ENCODE results near the gene ADAM17. TPM values are rescaled to one million over a fixed set of nuclear protein-coding genes. Genes with fewer than 3 reads are reported as not detected.

ADAM17 gene
- total and polyA plus RNA-seq, 2 of the 8 experiments (the other 6 are each of a cell fraction or from before 2014, with no cell fraction given), result 6.5 to 23.5 TPM

DNA sequence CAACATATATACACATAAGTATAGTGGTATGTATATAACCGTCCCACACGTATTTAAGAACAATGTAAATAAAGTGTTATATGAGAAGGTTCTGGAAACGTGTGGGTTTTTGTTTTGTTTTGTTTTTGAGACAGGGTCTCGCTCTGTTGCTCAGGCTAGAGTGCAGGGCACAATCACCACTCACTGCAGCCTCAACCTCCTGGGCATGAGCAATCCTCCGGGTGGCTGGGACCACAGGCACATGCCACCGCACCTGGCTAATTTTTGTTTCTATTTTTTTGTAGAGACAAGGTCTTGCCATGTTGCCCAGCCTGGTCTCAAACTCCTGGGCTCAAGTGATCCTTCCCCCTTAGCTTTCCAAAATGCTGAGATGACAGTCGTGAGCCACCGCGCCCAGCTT, 6.2 kb downstream of the ADAM17 start:
- Histone ChIP-seq H3K79me2 (ENCODE audit: control insufficient read depth in 1 of 2, insufficient read depth in 2 of 2, low read length in 2 of 2) (peaks cover 16 to 86% of the 10 kb centered on the region in 2 experiments), H2AK5ac (ENCODE audit: low read depth, low read length) (no peak overlapping the region), H3K27me3 (replicated peaks in 1 of 4; ENCODE audit: control insufficient read depth in 3 of 4, extremely low read depth in 1 of 4, insufficient read depth in 3 of 4, low read length in 3 of 4) (no peaks in the 10 kb centered on the region), H3K23me2 (ENCODE audit: low read depth, low read length) (no peaks in the 10 kb centered on the region), H3K18ac (ENCODE audit: extremely low read depth, low read length) (no peak overlapping the region), H3K4me3 (ENCODE audit: extremely low read depth in 1 of 4, insufficient read depth in 2 of 4, low read depth in 3 of 4, low read length in 4 of 4) (no peak overlapping the region), H3K9me3 (ENCODE audit: insufficient read depth in 2 of 2, low read depth in 1 of 2, low read length in 1 of 2) (no peaks in the 10 kb centered on the region), H3K9ac (replicated peaks in 1 of 4; ENCODE audit: extremely low read depth in 1 of 4, low read depth in 3 of 4, low read length in 3 of 4) (no peak overlapping the region), H3K4me2 (ENCODE audit: insufficient read depth in 1 of 2, low read depth in 2 of 2, low read length in 2 of 2) (no peak overlapping the region), H3K4me1 (replicated peaks in 1 of 4; ENCODE audit: control insufficient read depth in 3 of 4, insufficient read depth in 4 of 4, low read length in 3 of 4) (peaks cover 1 to 7% (median 5%) of the 10 kb centered on the region in 4 experiments; a peak in 4 of 7 replicates), H2BK5ac (ENCODE audit: low read depth, low read length) (no peak overlapping the region), H3K23ac (ENCODE audit: insufficient read length) (no peak overlapping the region), H4K91ac (replicated peaks; ENCODE audit: insufficient read length, low read length) (no peak overlapping the region), H3K4ac (replicated peaks; ENCODE audit: insufficient read length, low read depth, low read length) (no peak overlapping the region), H3K14ac (ENCODE audit: insufficient read length) (no peak overlapping the region), H3K27ac (ENCODE audit: low read depth, low read length) (no peak overlapping the region), H2BK20ac (ENCODE audit: low read length) (no peak overlapping the region), H4K5ac (ENCODE audit: insufficient read length, low read depth, low read length) (no peak overlapping the region), H3K36me3 (ENCODE audit: control insufficient read depth in 2 of 4, insufficient read depth in 4 of 4, low read length in 3 of 4) (no peaks in the 10 kb centered on the region), H4K8ac (ENCODE audit: extremely low read depth, insufficient read depth, low read length) (no peak overlapping the region), H2BK12ac (ENCODE audit: low read depth, low read length) (no peak overlapping the region), H2BK15ac (ENCODE audit: low read length) (no peak overlapping the region), H2AFZ (ENCODE audit: low read length) (no peak overlapping the region), H4K20me1 (replicated peaks in 1 of 2; ENCODE audit: control insufficient read depth in 1 of 2, insufficient read depth in 2 of 2, low read length in 2 of 2) (peaks cover 5 to 10% of the 10 kb centered on the region in 2 experiments), H2BK120ac (replicated peaks; ENCODE audit: low read depth, low read length) (no peak overlapping the region), H3K79me1 (ENCODE audit: low read depth, low read length) (peaks cover 2% of the 10 kb centered on the region), H3K56ac (replicated peaks; ENCODE audit: insufficient read length, low read depth, low read length) (no peak overlapping the region)
- WGBS, 2 experiments (ENCODE audit: extremely low coverage in 1 of 2, insufficient coverage in 1 of 2, insufficient read length in 1 of 2, insufficient replicate concordance in 2 of 2, low coverage in 1 of 2, low lambda C conversion rate in 2 of 2, missing lambda C conversion rate in 1 of 2), result 96% methylated on average over 9 of the region's 9 CpGs; no CpG with 5 or more reads in 1 of the 2 experiments
- CTCF ChIA-PET (ENCODE audit: partially characterized antibody), result interaction anchor here (1.2 kb wide), 1 partner anchor 14 kb away, joined by 4 read pairs; no protein-coding TSS in a partner anchor
- no peak for FAIRE-seq
- DNase-seq (ENCODE audit: low read depth in 1 of 2, low spot score in 2 of 2), result no peak
- POLR2A ChIA-PET (ENCODE audit: partially characterized antibody), result interaction anchor here (0.8 to 1.0 kb wide), 2 partner anchors 11 to 81 kb away, joined by 3 read pairs; partner anchors contain the start of gene YWHAQ
- TF ChIP-seq, protein P1, sequence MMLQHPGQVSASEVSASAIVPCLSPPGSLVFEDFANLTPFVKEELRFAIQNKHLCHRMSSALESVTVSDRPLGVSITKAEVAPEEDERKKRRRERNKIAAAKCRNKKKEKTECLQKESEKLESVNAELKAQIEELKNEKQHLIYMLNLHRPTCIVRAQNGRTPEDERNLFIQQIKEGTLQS (IDR thresholded peaks at IDR 0.05; ENCODE audit: insufficient read depth, low read depth, low read length), result no peak
- TF ChIP-seq RXRA (IDR thresholded peaks at IDR 0.05; ENCODE audit: insufficient read depth, low read depth, low read length) (no peak), RAD21 (IDR thresholded peaks at IDR 0.05 in 1 of 2, conservative IDR thresholded peaks at IDR 0.05 in 1 of 2; ENCODE audit: low read depth in 2 of 2, low read length in 2 of 2) (no peak), EZH2 (IDR thresholded peaks at IDR 0.05; ENCODE audit: low read depth, low read length, severe bottlenecking) (no peak), EGR1 (IDR thresholded peaks at IDR 0.05; ENCODE audit: borderline replicate concordance, low read depth, low read length) (no peak), CHD1 (IDR thresholded peaks at IDR 0.05; ENCODE audit: low read depth, low read length) (no peak), EP300 (IDR thresholded peaks at IDR 0.05; ENCODE audit: borderline replicate concordance in 1 of 2, low read depth in 2 of 2, low read length in 2 of 2) (no peak), CEBPB (IDR thresholded peaks at IDR 0.05; ENCODE audit: low read depth, low read length) (no peak), KDM4A (IDR thresholded peaks at IDR 0.05; ENCODE audit: low read depth, low read length, severe bottlenecking) (no peak), GTF2F1 (IDR thresholded peaks at IDR 0.05; ENCODE audit: borderline replicate concordance, low read depth, low read length) (no peak), SAP30 (IDR thresholded peaks at IDR 0.05; ENCODE audit: insufficient read depth, insufficient replicate concordance, low read length) (no peak), SRF (IDR thresholded peaks at IDR 0.05; ENCODE audit: low read depth, low read length) (no peak), SP4 (IDR thresholded peaks at IDR 0.05; ENCODE audit: low read length) (no peak)

Data from H1 (cell line).